SU-DHL-6 (cell line): Measurements from ENCODE around the gene CHKA.

ENCODE experiments used
- CTCF ChIP-seq: fragments of 200-600 bp; sonication (generic); IDR thresholded peaks from one replicate; pipeline ENCODE4 v1.5.1; 2017; ENCODE audit warnings: antibody characterized with exemption, mild to moderate bottlenecking, low read length, moderate library complexity; ENCODE audit not compliant: insufficient read depth, poor library complexity, severe bottlenecking
- EZH2phosphoT487 ChIP-seq: fragments of 200-600 bp; sonication (generic), shearing (Covaris generic); conservative IDR thresholded peaks from 2 replicates; pipeline ENCODE4 v1.6.1; 2018; ENCODE audit warnings: mild to moderate bottlenecking, antibody characterized with exemption, low read length, moderate library complexity, mixed read lengths

DNA sequence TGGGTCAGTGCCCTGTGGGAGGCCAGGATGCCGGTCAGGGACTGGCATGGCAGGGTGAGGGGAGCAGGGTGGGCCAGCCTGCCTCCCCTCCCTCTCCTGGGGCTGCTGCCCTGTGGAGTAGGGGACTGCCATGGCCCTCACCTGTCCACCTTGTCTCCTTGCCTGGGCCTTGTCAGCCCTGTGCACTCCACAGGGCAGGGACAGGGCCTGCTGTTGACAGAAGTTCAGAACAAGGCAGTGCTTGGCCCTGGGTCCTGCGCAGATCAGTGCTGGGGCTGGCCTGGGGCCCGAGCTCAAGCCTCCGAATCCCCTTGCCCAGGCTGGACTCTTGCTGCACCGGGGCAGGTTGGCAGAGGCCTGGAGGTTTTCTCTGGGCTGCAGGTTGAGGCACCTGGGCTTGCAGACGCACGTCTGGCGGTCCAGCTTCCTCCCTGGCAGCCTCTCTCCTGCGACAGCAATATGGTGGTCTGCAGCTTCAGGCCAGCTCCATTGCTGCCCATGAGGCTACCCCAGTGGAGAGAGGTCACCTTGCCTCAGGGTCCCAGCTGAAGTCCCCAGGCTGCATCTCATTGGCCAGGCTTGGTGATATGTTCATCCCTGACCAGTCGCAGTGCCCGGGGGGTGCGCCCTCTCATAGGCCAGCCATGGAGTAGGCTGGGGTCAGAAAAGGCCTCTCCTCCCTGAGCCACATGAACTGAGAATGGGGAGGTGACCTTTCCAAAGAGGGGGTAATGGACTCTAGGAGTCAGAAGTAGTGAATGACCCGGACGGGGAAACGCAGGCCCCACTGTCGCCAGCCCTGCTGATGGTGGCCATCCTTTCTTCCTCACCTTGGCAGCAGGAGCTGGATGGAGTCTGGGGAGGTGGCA lies 21.5 kb upstream of the CHKA start:
- TF ChIP-seq CTCF (no peak), EZH2phosphoT487 (no peak)
